HG02885 (cell line): Measurements from ENCODE around the gene ITGBL1.

Source experiments
- ATAC-seq: cut with Tn5 transposase; IDR thresholded peaks from one replicate; pipeline ENCODE4 v1.9.1; 2021; ENCODE audit warnings: mild to moderate bottlenecking; ENCODE audit not compliant: unreplicated experiment, poor library complexity

ITGBL1 gene

GRCh38 chr13:101726681-101727080, 274.2 kb downstream of the ITGBL1 start:
- ATAC-seq, result no peak

- ATAC-seq, result no peak
Measured at GRCh38 chr13:101727118-101727517, 274.6 kb downstream of the ITGBL1 start.

GRCh38 chr13:101728021-101728420, 275.5 kb downstream of the ITGBL1 start:
- no peak for ATAC-seq

- no peak for ATAC-seq
Measured at GRCh38 chr13:101728615-101729014, 276.1 kb downstream of the ITGBL1 start.

- no peak for ATAC-seq
Measured at GRCh38 chr13:101730420-101731000, 278.0 kb downstream of the ITGBL1 start.

GRCh38 chr13:101736566-101736965, 284.1 kb downstream of the ITGBL1 start:
- no peak for ATAC-seq

- ATAC-seq, result no peak
Measured at GRCh38 chr13:101738336-101738735, 285.9 kb downstream of the ITGBL1 start.

GRCh38 chr13:101739382-101740178, 287.1 kb downstream of the ITGBL1 start:
- peak; percentile 78 for ATAC-seq

GRCh38 chr13:101746513-101746912, 294.0 kb downstream of the ITGBL1 start:
- no peak for ATAC-seq

GRCh38 chr13:101747039-101747438, 294.6 kb downstream of the ITGBL1 start:
- ATAC-seq, result no peak

GRCh38 chr13:101749584-101749983, 297.1 kb downstream of the ITGBL1 start:
- ATAC-seq, result no peak

- peak; percentile 81 for ATAC-seq
Measured at GRCh38 chr13:101751488-101751887, 299.0 kb downstream of the ITGBL1 start.

- ATAC-seq, result no peak
Measured at GRCh38 chr13:101752432-101752831, 300.0 kb downstream of the ITGBL1 start.

GRCh38 chr13:101755228-101755887, 302.9 kb downstream of the ITGBL1 start:
- no peak for ATAC-seq

GRCh38 chr13:101757446-101758039, 305.1 kb downstream of the ITGBL1 start:
- peak; percentile 90 for ATAC-seq

GRCh38 chr13:101763191-101763590, 310.7 kb downstream of the ITGBL1 start:
- ATAC-seq, result no peak
